OCI-LY7 (cell line): ENCODE measurements around the gene PEX11A. TPM values are rescaled to one million over a fixed set of nuclear protein-coding genes. Genes with fewer than 3 reads are reported as not detected.

Experiments
- BruUV-seq: library from RNA; stranded (reverse); fragments of 400-500 nt; replicated peaks from 2 replicates; lab custom pipeline; 2021; lab: Mats Ljungman, UMichigan
- CTCF ChIA-PET: fragments of 300-600 bp; sonication (Branson Sonifier 250); formaldehyde crosslinking; loops from one replicate; lab custom pipeline; 2022; ENCODE audit warnings: antibody characterized with exemption; ENCODE audit not compliant: unreplicated experiment; lab: Charles Lee
- POLR2A ChIA-PET: fragments of 300-600 bp; sonication (Branson Sonifier 250); formaldehyde crosslinking; loops from one replicate; lab custom pipeline; 2022; ENCODE audit warnings: antibody characterized with exemption; lab: Charles Lee
- DNase-seq: peaks from one replicate; pipeline ENCODE4 v3.0.0-alpha.2; 2015; ENCODE audit warnings: low spot score
- H2AFZ ChIP-seq: fragments of 200-600 bp; sonication (generic), shearing (Covaris generic); 2 replicates; pipeline ENCODE4 v1.6.1; 2014; ENCODE audit warnings: mild to moderate bottlenecking, antibody characterized with exemption, low read length, moderate library complexity
- H3K27ac ChIP-seq: fragments of 200-600 bp; sonication (generic); 2 replicates; pipeline ENCODE4 v1.5.1; 2014; ENCODE audit warnings: mixed run types, low read depth, mild to moderate bottlenecking, moderate library complexity, low read length, inconsistent platforms; ENCODE audit not compliant: poor library complexity, severe bottlenecking
- H3K36me3 ChIP-seq: fragments of 200-600 bp; sonication (generic); 2 replicates; pipeline ENCODE4 v1.6.1; 2014; ENCODE audit warnings: mild to moderate bottlenecking, antibody characterized with exemption, low read length, moderate library complexity, mixed read lengths; ENCODE audit not compliant: insufficient read depth
- H3K4me1 ChIP-seq: fragments of 200-600 bp; sonication (generic); 2 replicates; pipeline ENCODE4 v1.5.1; 2014; ENCODE audit warnings: mild to moderate bottlenecking, low read length; ENCODE audit not compliant: insufficient read depth, poor library complexity, severe bottlenecking
- H3K4me2 ChIP-seq: fragments of 200-600 bp; sonication (generic); 2 replicates; pipeline ENCODE4 v1.6.1; 2014; ENCODE audit warnings: mild to moderate bottlenecking, low read length
- H3K4me3 ChIP-seq: fragments of 200-600 bp; sonication (generic); 2 replicates; pipeline ENCODE4 v1.5.1; 2014; ENCODE audit warnings: mild to moderate bottlenecking, low read depth, low read length; ENCODE audit not compliant: poor library complexity, severe bottlenecking
- H3K79me2 ChIP-seq: fragments of 200-600 bp; sonication (generic); 2 replicates; pipeline ENCODE4 v1.6.1; 2016; ENCODE audit warnings: low read depth, mild to moderate bottlenecking, low read length, moderate library complexity, mixed read lengths; ENCODE audit not compliant: insufficient read depth
- H3K9me2 ChIP-seq: fragments of 200-600 bp; sonication (generic); 2 replicates; pipeline ENCODE4 v1.6.1; 2016; ENCODE audit warnings: mild to moderate bottlenecking, low read length, mixed read lengths; ENCODE audit not compliant: insufficient read depth
- H3K9me3 ChIP-seq: fragments of 200-600 bp; sonication (generic); 2 replicates; pipeline ENCODE4 v1.6.1; 2014; ENCODE audit warnings: mild to moderate bottlenecking, mixed run types, low read length, mixed read lengths
- H4K20me1 ChIP-seq: fragments of 200-600 bp; sonication (generic); 2 replicates; pipeline ENCODE4 v1.6.1; 2014; ENCODE audit warnings: mild to moderate bottlenecking, antibody characterized with exemption, low read length, moderate library complexity, mixed read lengths; ENCODE audit not compliant: insufficient read depth
- CTCF ChIP-seq: fragments of 200-600 bp; sonication (generic); conservative IDR thresholded peaks from 2 replicates; pipeline ENCODE4 v1.5.1; 2014; ENCODE audit warnings: mild to moderate bottlenecking, antibody characterized with exemption, low read length, moderate library complexity, mixed read lengths
- EZH2phosphoT487 ChIP-seq: fragments of 200-600 bp; sonication (generic); IDR thresholded peaks from 2 replicates; pipeline ENCODE4 v1.6.1; 2018; ENCODE audit warnings: low read depth, borderline replicate concordance, mild to moderate bottlenecking, mixed run types, antibody characterized with exemption, low read length, moderate library complexity, mixed read lengths
- intact Hi-C: fragments of 100-400 bp; cut with micrococcal nuclease; formaldehyde crosslinking; loops from one replicate; pipeline ENCODE4 v1.10.0; 2022; ENCODE audit not compliant: unreplicated experiment
- total RNA-seq, 2 experiments: library from RNA; depleted of rRNA in 1 of 2; stranded (reverse); fragments of >200 nt in 1 of 2; shearing (Covaris generic) in 1 of 2; gene quantifications; 2 replicates each; pipeline ENCODE4 v1.2.3, GENCODE V29; 2014 to 2022

Gene PEX11A
- total RNA-seq, 2 experiments from 2014 or later, result 2.0 to 2.8 TPM

DNA sequence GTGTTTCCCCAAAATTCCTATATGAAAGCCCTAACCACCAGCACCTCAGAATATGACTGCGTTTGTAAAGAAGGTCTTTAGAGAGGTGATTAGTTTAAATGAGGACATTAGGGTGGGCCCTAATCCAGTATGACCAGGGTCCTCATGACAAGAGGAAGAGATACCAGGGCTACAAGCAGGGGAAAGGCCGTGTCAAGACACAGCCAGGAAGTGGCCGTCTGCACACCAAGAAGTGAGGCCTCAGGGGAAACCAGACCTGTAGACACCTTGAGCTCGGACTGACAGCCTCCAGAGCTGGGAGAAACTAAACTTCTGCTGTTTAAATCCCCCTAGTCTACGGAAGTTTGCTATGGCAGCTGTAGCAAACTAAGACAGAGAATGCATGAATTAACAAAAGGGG, 49.5 kb downstream of the PEX11A start:
- TF ChIP-seq CTCF, result no peak
- no peak for TF ChIP-seq EZH2phosphoT487
- H2AFZ ChIP-seq, result no peak overlapping the region
- H3K79me2 ChIP-seq, result no peaks in the 10 kb centered on the region
- POLR2A ChIA-PET, result no interaction called here
- no TSS peak for BruUV-seq
- H3K4me3 ChIP-seq, result no peak overlapping the region
- no peaks in the 10 kb centered on the region for H4K20me1 ChIP-seq
- no peak overlapping the region for H3K27ac ChIP-seq
- no peak for DNase-seq
- no peaks in the 10 kb centered on the region for H3K9me3 ChIP-seq
- H3K4me1 ChIP-seq, result no peaks in the 10 kb centered on the region
- CTCF ChIA-PET, result no interaction called here
- H3K36me3 ChIP-seq, result no peaks in the 10 kb centered on the region
- intact Hi-C loops, result no loop called here
- H3K4me2 ChIP-seq, result no peak overlapping the region
- H3K9me2 ChIP-seq, result no peaks in the 10 kb centered on the region

GRCh38 chr15:89640245-89640644, 50.3 kb downstream of the PEX11A start:
- CTCF ChIA-PET, result no interaction called here
- no peaks in the 10 kb centered on the region for H3K36me3 ChIP-seq
- DNase-seq, result no peak
- intact Hi-C loops, result no loop called here
- H4K20me1 ChIP-seq, result no peaks in the 10 kb centered on the region
- no peak overlapping the region for H3K4me2 ChIP-seq
- H3K4me3 ChIP-seq, result no peak overlapping the region
- no peaks in the 10 kb centered on the region for H3K9me3 ChIP-seq
- no peaks in the 10 kb centered on the region for H3K79me2 ChIP-seq
- POLR2A ChIA-PET, result interaction anchor here (1.0 kb wide), 1 partner anchor 13 kb away, joined by 3 read pairs; no protein-coding TSS in a partner anchor
- H2AFZ ChIP-seq, result no peak overlapping the region
- H3K27ac ChIP-seq, result no peak overlapping the region
- no peaks in the 10 kb centered on the region for H3K4me1 ChIP-seq
- no peaks in the 10 kb centered on the region for H3K9me2 ChIP-seq
- no TSS peak for BruUV-seq
- no peak for TF ChIP-seq CTCF
- no peak for TF ChIP-seq EZH2phosphoT487

DNA sequence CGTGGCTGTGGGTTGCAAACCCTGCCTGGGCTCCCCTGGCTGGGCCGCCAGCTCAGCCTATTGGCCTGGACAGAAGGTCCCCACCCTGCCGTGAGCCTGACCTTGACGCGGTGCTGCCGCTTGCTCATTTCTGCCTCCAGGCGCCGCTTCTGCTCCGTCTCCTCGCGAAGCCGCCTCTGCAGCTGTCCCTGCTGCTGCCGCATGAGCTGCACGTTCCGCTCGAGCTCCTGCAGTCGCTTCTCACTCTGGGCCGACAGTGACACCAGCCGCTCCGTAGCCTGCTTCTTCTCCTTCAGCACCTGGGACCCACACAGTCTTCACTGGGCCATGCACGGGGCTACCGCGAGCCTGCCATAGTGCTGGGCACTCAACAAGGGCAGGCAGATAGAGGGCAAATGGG, 57.0 kb downstream of the PEX11A start:
- H3K4me1 ChIP-seq, result no peaks in the 10 kb centered on the region
- no peak for DNase-seq
- no peak overlapping the region for H3K27ac ChIP-seq
- no peak overlapping the region for H2AFZ ChIP-seq
- TF ChIP-seq CTCF, result no peak
- TF ChIP-seq EZH2phosphoT487, result no peak
- intact Hi-C loops, result no loop called here
- H3K4me3 ChIP-seq, result no peak overlapping the region
- ChIA-PET POLR2A (no interaction called here), CTCF (no interaction called here)
- BruUV-seq, result no TSS peak
- H4K20me1 ChIP-seq, result no peaks in the 10 kb centered on the region
- no peak overlapping the region for H3K4me2 ChIP-seq
- H3K9me3 ChIP-seq, result no peaks in the 10 kb centered on the region
- H3K9me2 ChIP-seq, result no peaks in the 10 kb centered on the region
- H3K79me2 ChIP-seq, result no peaks in the 10 kb centered on the region
- peaks cover 39% of the 10 kb centered on the region for H3K36me3 ChIP-seq
